ENCODE data around the gene TTLL11.

TTLL11 gene

DNA sequence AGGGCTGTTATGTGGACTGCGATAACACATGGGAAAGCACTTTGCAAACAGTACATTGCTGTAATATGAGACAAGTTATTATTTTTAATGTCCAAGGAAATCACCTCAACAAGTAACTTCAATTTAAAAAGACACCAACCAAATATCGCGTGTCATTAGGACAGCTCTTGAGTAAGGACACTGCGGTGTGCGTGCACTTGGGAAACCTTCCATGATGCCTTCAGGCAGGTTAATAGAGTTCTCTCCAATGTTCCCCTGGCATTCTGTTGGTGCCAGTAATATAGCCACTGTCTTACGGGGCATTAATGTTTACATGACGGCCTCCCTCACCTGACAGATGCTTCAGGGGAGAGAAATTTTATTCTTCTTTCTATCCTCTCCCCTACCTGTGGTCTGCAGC, 42.9 kb downstream of the TTLL11 start:
- no peak for DNase-seq (ENCODE audit: low read depth)

DNA sequence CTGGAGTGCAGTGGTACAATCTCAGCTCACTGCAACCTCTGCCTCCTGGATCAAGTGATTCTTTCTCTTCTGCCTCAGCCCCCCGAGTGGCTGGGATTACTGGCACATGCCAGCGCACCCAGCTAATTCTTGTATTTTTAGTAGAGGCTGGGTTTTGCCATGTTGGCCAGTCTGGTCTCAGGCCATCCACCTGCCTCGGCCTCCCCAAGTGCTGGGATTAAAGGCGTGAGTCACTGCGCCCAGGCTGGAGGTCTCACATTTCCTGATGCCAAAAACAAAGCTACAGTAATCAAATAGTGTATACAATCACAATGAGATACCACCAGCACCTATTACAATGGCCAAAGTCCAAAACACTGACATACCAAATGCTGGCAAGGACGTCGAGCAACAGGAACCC, 51.1 kb downstream of the TTLL11 start:
- no peak for DNase-seq (ENCODE audit: low read depth)

DNA sequence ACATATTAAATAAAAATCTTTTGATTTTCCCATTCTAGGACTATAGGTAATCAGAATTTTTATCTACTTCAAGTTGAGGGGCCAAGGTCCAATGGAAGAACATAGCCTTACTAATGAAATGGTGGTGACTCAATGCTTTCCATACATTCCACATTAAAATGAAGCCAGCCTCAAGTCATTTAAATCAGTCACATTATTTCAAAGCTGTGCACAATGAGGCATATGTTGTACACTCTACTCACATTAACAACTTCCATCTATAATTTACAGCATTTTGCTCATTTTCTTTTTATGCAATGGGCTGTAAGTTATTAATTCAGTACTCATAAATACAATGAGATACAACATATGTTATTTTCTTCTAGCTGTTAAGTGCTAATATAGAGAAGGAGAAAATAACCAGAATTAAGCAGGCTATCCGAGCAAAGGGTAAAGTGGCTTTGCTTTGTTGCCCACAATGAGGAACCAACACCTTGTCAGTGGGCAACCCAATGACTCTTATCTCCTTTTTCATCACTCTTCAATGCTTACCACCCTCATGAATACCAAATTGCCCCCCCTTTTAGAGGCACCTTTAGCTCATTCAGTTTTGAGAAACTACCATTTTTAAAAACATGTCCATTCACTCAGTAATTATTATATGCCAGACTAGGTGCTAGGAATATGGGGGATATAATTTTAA, 52.4 kb downstream of the TTLL11 start:
- peak; percentile 48 for DNase-seq (ENCODE audit: low read depth)

DNA sequence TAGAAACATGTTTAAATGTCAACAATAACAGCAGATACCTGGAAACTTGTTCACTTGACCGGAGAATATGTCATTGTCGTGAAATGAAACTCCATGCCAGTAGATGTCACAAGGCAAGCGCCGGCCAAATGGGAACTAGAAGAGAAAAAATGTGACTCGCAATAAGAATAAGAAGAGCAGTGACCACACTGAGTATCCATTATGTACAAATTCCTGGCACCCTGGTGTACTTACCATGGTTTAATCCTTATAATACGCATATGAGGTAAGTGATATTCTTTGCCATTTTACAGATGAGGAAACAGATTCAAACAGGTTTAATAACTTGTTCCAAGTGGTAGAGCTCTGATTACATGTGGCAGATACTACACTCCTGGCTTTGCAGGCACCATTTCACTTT, 53.9 kb downstream of the TTLL11 start:
- no peak for DNase-seq (ENCODE audit: low read depth)

DNA sequence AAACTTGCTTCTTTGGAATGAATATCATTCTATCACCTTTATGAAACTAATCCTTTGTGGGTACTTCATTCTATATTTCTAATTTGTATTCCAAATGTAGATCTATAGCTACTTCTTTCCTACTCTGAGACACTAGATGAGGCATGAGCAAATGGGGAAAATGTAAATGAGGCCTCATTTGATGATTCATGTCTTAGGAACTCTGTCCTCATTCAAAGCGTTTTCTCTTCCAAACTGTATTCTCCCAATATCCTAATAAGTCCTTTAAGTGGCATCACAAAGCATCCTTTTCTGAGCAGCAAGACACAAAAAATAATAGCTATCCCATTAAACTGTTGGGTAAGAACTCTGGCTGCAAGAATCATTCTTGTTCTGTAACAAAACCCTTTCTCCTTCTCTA, 56.1 kb downstream of the TTLL11 start:
- peak; percentile 76 for DNase-seq (ENCODE audit: low read depth)

DNA sequence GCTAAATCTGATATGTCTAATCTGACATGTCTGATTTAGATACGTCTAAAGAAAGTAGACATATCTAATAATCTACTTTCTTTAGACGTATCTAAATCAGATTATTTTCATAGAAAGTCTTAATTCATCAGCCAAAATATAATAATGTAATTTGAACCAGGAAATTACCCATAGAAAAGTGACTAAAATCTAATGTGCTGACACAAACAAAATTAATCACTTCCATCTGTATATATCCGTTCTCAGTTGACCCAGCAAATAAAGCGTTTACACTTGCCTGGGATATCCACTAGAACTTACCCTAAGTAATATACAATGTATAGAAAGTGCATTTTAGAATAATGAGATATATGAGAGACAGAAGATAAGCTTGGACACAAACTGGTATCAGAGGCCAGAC, 56.7 kb downstream of the TTLL11 start:
- no peak for DNase-seq (ENCODE audit: low read depth)

DNA sequence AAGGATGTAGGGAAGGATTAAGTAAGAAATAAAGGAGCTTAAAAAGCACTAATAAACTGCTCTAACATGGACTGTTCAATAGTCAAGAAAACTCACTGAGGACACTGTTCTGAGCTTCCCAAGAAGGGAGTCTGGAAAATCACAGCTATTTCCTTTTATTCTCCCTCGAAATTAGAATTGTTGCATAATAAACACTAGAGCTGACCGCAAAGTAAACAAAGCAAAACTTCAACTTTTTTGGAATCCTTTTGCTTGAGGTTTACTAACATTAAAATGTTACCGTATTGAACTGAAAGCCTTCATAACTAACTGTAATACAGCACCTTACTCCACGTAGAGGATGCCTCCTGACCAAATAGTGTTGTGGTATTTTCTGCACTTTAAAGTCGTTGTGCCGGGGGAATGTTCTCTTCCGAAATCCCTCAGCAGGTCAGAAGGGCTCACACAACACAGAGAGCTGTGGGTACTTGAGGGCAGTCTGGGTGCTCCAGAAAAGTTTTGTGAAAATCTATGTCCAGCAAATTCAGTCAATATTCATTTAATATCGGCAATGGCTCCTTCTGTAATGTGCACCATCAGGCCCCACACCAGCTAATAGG, 59.2 kb downstream of the TTLL11 start:
- no peak for DNase-seq (ENCODE audit: low read depth)

DNA sequence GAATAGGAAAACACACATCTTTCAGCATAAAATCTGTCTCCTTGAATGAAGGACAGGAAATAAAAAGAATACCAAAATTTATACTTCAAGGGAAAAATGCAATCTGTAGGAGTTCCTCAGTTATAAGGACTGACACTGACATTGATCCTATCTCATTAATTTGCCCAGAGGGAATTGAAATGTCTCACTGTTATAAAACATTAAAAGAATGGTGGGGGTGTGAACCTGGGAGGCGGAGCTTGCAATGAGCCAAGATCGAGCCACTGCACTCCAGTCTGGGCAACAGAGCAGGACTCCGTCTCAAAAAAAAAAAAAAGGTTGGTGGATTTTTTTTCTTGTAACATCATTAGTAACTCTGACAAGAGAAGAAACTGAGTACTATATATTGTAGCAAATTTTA, 60.8 kb downstream of the TTLL11 start:
- DNase-seq (ENCODE audit: low read depth), result no peak

DNA sequence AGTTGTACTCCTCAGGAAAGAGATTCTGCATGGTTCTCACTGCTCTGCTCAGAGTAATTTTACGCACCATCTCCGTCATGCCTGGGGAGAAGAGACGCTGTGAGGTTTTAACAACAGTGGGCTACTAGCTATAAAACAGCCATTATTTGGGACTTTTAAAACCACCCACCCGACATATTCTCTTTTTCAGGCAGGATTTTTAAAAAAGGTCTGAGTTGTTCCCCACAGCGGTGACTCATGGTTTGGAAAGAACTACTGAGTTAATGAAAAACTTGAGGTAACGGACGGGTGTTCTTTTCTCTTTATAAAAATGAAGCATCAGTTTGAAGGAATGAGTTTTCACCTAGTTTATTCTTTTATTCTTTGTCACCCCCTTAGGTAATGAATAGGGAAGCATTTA, 61.3 kb downstream of the TTLL11 start:
- no peak for DNase-seq (ENCODE audit: low read depth)

DNA sequence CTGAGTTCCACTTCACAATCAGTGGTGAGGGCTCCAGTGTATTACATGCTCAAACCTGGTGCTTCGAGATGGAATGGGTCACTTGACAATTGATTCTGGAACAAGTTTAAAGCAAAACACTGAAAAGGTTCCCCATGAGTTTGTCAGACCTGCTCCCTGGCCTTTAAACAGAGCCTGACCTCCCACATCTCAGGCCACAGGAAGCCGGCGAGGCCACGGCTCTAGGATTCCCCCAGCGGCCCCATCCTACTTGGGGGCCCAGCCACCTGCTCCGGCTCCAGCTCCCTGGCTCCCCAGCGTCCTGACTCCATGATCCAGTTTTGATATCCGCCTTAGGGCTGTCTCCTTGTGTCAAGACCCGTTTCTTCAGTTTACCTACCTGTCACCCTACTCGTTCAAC, 62.0 kb downstream of the TTLL11 start:
- DNase-seq (ENCODE audit: low read depth), result no peak

DNA sequence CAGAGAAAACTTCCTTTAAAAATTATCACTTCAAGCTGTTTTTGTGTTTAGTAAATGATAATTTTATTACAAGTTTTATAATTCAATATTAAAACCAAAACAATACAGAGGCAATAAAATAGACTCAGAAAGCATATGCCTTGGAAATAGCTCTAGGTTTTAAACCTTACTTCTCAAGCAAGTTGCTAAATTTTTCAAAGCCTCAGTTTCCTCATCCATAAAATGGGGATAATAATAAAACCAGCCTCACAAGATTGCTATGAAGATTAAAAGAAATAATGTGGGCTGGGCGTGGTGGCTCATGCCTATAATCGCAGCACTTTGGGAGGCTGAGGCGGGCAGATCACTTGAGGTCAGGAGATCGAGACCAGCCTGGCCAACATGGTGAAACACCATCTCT, 62.8 kb downstream of the TTLL11 start:
- DNase-seq (ENCODE audit: low read depth), result no peak

DNA sequence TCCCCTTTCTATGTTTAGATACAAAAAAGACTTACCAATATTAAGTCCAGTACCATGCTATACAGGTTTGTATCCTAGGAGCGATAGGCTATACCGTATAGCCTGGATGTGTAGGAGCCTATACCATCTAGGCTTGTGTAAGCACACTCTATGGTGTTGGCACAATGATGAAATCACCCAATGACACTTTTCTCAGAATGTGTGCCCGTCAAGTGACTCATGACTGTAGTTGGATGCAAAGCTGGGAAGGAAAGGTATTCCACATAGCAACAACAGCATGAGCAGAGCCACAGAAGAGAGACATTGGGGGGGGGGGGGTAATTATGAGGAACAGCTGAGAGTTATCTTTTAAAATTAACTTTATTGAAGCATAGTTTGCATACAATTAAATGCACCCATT, 63.2 kb downstream of the TTLL11 start:
- peak; percentile 39 for DNase-seq (ENCODE audit: low read depth)

DNA sequence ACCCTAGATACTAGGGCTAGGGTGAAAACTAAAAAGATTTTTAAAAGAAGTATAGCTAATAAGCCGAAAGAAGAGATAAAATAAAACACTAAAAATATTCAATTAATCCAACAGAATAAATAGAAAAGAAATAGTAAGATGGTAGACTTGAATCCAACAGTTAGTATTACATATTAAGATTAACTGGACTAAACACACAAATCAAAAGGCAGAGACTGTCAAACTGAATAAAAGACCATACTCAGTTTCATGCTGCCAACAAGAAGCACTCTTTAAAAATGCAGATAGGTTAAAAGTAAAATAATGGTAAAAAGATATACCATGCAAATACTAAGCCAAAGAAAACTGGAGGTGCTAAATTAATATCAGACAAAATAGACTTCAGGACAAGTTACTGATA, 65.0 kb downstream of the TTLL11 start:
- no peak for DNase-seq (ENCODE audit: low read depth)

DNA sequence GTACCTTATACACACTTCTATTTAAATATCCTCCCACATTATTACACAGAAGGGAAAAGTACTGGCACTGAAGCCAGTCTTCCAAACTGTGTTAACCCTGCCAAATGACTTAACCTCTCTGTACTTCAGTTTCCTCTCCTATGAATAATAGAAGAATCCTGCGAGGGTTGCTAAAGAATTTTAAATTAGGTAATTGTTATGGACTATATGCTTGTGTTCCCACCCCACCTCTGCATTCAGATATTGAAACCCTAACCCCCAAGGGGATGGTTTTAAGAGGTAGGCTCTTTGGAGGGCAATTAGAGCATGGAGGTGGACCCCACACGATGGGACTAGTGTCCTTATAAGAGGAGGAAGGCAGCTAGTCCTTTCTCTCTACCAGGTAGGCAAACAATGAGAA, 72.7 kb downstream of the TTLL11 start:
- no peak for DNase-seq (ENCODE audit: low read depth)

DNA sequence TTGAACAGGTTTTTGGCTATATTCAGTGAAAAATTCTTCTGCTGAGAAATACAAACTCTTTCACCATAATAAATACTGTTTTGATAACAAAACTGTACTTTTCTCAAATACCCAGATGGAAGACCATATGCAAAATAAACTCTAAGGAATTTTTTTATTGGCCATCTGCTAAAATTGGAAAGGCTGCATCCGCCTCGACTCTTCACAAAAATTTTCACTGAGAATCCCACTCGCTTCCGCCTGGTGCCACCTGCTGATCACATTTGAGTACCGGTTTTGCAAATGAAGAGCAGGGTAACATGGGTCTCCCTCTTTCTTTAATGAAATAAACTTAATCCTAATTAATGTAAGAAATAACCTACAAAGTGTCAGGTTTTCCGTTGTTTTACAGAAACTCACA, 76.4 kb downstream of the TTLL11 start:
- DNase-seq (ENCODE audit: low read depth), result peak; percentile 28

DNA sequence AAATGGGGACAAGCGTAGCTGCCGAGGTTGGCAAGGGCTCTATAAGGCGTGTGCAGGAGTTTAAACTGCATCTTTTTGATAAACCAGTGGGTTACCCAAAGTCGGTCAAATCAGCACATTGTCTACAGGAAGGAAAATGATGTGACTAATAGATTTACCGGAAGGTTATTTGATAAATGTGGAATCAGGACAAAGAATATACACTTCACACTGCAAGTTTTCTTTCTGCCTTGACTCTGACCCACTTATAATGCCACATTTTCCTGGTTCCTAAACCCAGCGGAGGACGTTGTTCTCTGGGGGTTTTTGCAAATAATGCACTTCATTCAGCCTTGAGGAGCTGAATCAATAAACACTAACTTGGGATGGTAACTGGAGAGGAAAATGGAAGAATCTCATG, 76.8 kb downstream of the TTLL11 start:
- no peak for DNase-seq (ENCODE audit: low read depth)

DNA sequence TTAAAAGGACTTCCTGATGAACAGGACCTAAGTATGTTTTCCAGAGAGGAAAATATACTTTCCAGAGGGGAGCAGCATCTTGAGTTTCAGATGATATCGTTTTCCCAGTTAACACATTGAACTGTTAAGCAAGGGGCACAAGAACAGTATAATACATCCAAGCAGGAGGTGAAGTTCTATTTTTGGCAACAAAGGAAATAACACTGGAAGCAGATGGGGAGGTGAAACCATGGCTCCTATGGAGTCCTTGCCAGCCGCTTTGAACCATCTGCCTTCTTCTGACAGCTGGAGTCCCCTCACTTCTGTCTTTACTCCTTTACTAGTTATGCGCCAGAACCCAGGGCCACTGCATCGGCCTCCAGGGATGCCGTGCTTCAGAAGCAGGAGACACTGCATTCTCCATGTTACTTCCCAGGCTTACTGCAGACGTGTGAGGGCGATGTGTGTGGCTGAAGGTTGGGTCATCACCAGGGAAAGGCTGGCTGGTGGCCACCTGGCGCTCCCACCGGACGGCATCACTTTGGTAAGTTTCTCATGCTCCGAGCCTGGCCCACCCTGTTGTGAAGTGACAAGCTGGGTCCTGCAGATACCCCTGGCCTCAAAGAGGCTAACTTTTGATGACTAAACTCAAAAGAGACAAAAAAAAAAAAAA, 77.8 kb downstream of the TTLL11 start:
- DNase-seq (ENCODE audit: low read depth), result no peak

DNA sequence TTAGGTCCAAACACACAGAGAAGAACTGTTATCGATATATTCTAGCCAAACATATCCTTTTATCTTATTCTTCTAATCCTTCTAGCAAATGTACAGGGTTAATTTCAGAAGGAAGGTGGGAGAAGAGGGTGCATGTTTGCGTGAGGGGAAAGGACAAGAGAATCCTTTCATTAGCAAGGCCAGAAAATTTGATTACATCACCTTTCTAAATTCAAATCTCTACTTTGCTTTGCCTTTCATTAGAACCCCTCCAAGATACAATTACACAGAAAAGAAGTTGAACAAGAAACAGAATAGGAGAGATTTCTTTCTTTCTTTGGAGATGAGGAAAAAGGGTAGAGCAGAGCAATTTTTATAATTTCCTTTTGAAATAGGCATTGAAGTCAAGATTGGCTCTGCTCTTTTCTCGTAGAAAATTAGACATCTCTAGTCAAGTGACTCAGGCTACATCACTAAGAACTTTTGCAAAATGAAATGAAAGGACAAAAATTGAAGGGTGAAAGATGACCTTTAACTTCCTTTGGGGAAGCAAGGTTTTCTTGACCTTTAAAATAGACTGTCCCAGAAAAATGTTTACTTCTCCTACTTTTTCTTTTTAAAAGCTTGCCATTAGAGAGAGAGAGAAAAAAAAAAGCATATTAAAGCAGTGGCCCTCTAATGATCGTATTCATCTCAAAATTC, 81.2 kb downstream of the TTLL11 start:
- DNase-seq (ENCODE audit: low read depth), result no peak

DNA sequence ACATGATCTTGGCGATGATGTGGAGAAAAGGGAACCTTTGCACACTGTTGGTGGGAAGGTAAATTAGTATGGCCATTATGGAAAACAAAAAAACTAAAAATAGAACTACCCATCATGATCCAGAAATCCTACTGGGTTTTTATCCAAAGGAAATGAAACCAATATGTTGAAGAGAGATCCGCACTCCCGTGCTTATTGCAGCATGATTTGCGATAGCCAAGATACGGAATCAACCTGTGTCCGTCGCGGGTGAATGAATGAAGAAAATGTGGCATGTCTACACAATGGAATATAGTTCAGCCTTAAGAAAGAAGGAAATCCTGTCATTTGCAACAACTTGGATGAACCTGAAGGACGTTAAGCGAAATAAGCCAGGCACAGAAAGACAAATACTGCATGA, 84.5 kb downstream of the TTLL11 start:
- DNase-seq (ENCODE audit: low read depth), result no peak

DNA sequence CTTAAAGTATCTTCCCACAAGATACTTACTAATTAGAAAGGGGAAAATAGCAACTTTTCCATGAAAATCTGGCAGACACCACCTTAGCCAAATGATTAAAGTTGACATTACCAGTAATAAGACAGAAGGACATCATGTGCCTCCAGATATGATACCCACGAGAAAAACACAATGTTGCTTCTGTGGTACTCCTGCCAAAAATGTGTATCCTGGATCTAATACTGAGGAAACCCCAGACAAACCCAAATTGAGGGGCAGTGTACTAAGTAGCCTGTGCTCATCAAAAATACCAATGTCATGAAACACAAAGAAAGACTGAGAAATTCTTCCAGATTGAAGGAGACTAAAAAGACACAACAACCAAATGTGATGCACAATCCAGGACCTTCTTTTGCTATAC, 85.3 kb downstream of the TTLL11 start:
- no peak for DNase-seq (ENCODE audit: low read depth)

DNA sequence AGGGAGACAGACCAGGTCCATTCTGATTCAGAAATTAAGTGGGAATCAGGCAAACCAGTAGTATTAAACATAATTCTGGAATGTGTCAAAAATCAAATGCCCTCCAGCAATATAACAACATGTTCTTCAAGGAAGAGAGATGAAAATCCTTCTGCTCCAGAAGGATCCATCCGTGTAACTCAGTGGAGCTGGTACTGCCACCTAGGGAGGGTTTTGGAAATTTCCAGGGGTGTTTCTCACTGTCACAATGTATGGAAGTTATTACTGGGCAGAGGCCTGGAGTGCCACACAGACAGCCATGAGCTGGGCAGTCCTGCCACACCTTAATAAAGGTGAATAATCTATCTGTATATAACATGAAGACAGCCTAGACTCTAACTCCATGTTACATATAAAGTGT, 87.5 kb downstream of the TTLL11 start:
- peak; percentile 82 for DNase-seq (ENCODE audit: low read depth)

DNA sequence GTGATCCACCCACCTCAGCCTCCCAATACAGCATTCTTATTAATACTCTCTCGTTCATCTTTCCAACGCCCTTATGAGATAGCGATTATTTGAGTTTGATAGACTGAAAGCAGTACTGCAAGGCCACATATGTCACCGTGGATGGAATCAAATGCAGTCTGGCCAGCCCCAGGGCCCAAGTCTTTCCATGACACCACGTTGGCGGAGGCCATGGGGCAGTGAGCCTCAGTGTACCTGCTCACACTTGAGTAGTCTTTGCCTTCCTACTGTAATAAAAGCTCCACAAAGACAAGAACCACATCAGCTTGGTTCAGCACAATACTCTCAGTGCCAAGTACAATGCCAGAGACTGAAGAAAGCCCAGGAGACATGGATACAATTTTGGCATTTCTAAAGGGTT, 88.5 kb downstream of the TTLL11 start:
- no peak for DNase-seq (ENCODE audit: low read depth)

DNA sequence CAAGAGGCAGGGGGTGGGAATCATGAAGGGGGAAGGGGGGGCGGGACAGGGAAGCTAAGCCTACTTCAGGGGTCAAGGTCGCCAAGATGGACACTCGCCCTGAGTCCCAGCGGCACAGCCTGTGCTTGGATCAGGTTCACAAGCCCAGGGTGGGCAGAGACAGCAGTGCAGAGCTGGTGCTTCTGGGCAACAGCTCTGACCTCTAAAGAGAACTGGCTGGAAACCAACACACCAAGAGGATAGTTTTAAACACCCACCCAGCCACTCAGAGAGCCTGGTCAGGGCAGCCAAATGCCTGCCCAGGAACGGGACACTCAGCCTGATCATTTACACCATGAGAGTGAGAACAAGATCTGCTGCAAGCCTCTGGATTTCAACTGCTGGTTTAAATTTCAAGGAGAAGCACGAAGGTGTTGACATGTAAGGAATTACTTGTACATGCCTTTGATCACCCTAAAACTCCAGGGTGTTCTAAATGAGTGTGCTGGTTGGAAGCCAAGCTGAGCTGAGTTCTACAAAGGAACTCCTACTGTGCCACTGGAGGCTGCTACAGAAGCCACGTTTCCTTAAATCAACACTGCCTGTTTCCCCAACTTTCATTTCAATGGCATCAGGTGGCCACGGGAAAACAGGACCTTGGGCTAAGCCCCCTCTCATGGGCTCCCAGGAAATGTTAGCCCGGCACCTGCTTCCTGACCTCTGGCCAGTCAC, 91.5 kb downstream of the TTLL11 start:
- no peak for DNase-seq (ENCODE audit: low read depth)
